Fibroblast of the conjunctiva (primary cell): ENCODE data around the gene JAKMIP3.

Experiments used
- DNase-seq: peaks from one replicate; pipeline ENCODE4 v3.0.0-alpha.2; 2010; ENCODE audit warnings: low read depth

Gene JAKMIP3

GRCh38 chr10:132099389-132100090 lies 33.8 kb downstream of the JAKMIP3 start:
- DNase-seq = no peak

GRCh38 chr10:132100091-132100481 lies 34.3 kb downstream of the JAKMIP3 start:
- DNase-seq = no peak

GRCh38 chr10:132100556-132101349 lies 35.0 kb downstream of the JAKMIP3 start:
- DNase-seq = no peak

GRCh38 chr10:132101529-132101928 lies 35.8 kb downstream of the JAKMIP3 start:
- DNase-seq = no peak

GRCh38 chr10:132102071-132102716 lies 36.4 kb downstream of the JAKMIP3 start:
- no peak for DNase-seq

- DNase-seq = no peak
These were observed 37.0 kb downstream of the JAKMIP3 start for GRCh38 chr10:132102717-132103110.

- no peak for DNase-seq
These were observed 37.6 kb downstream of the JAKMIP3 start for GRCh38 chr10:132103116-132103910.

- no peak for DNase-seq
These were observed 38.3 kb downstream of the JAKMIP3 start for GRCh38 chr10:132104062-132104461.

GRCh38 chr10:132104471-132105301 lies 38.9 kb downstream of the JAKMIP3 start:
- no peak for DNase-seq

- no peak for DNase-seq
These were observed 39.7 kb downstream of the JAKMIP3 start for GRCh38 chr10:132105302-132105995.

- no peak for DNase-seq
These were observed 40.7 kb downstream of the JAKMIP3 start for GRCh38 chr10:132106431-132106830.

GRCh38 chr10:132107186-132107948 lies 41.6 kb downstream of the JAKMIP3 start:
- no peak for DNase-seq

- no peak for DNase-seq
These were observed 42.5 kb downstream of the JAKMIP3 start for GRCh38 chr10:132107949-132108877.

GRCh38 chr10:132109341-132110110 lies 43.8 kb downstream of the JAKMIP3 start:
- DNase-seq = no peak

GRCh38 chr10:132110111-132110521 lies 44.4 kb downstream of the JAKMIP3 start:
- DNase-seq = no peak

- DNase-seq = no peak
These were observed 45.0 kb downstream of the JAKMIP3 start for GRCh38 chr10:132110713-132111112.

GRCh38 chr10:132111121-132111731 lies 45.5 kb downstream of the JAKMIP3 start:
- no peak for DNase-seq
